GM23338 (cell line): ENCODE measurements around the gene MRTFA. TPM values are rescaled to one million over a fixed set of nuclear protein-coding genes. Genes with fewer than 3 reads are reported as not detected.

Experiments used
- ATAC-seq: fragments of 200-7000 bp; cut with Tn5 transposase; 3 replicates; pipeline ENCODE4 v1.9.1; 2020
- DNase-seq: peaks from one replicate; pipeline ENCODE4 v3.0.0-alpha.2; 2015; ENCODE audit warnings: low spot score
- H2AFZ ChIP-seq: fragments of 200-600 bp; sonication (generic); 2 replicates; pipeline ENCODE4 v1.8.0; 2016; ENCODE audit warnings: antibody characterized with exemption, mild to moderate bottlenecking, moderate library complexity
- H3F3A ChIP-seq: fragments of 200-600 bp; sonication (generic); replicated peaks from 2 replicates; pipeline ENCODE4 v1.8.0; 2017; ENCODE audit warnings: antibody characterized with exemption, mixed run types, low read depth
- H3K27ac ChIP-seq: fragments of 200-600 bp; sonication (generic); 2 replicates; pipeline ENCODE4 v1.6.1; 2016; ENCODE audit warnings: low read depth
- H3K27me3 ChIP-seq: fragments of 200-600 bp; sonication (generic); 2 replicates; pipeline ENCODE4 v1.8.0; 2016; ENCODE audit warnings: mild to moderate bottlenecking, mixed run types, moderate library complexity; ENCODE audit not compliant: insufficient read depth
- H3K36me3 ChIP-seq: fragments of 200-600 bp; sonication (generic); 2 replicates; pipeline ENCODE4 v1.8.0; 2016; ENCODE audit warnings: mild to moderate bottlenecking; ENCODE audit not compliant: insufficient read depth
- H3K4me1 ChIP-seq: fragments of 200-600 bp; sonication (generic); 2 replicates; pipeline ENCODE4 v1.8.0; 2016; ENCODE audit warnings: mild to moderate bottlenecking, moderate library complexity; ENCODE audit not compliant: insufficient read depth
- H3K4me2 ChIP-seq: fragments of 200-600 bp; sonication (generic); 2 replicates; pipeline ENCODE4 v1.7.1; 2017; ENCODE audit warnings: mixed run types
- H3K4me3 ChIP-seq: fragments of 200-600 bp; sonication (generic); 2 replicates; pipeline ENCODE4 v1.6.1; 2016; ENCODE audit warnings: mixed run types
- H3K79me2 ChIP-seq: fragments of 200-600 bp; sonication (generic); replicated peaks from 2 replicates; pipeline ENCODE4 v1.8.0; 2017; ENCODE audit warnings: mild to moderate bottlenecking; ENCODE audit not compliant: insufficient read depth
- H3K9me2 ChIP-seq: fragments of 200-600 bp; sonication (generic); 2 replicates; pipeline ENCODE4 v1.8.0; 2017; ENCODE audit not compliant: insufficient read depth
- H4K20me1 ChIP-seq: fragments of 200-600 bp; sonication (generic); replicated peaks from 2 replicates; pipeline ENCODE4 v1.8.0; 2017; ENCODE audit warnings: mild to moderate bottlenecking; ENCODE audit not compliant: insufficient read depth
- H3K27ac Mint-ChIP-seq: 2 replicates; pipeline ENCODE4 v1.8.0; 2020; ENCODE audit warnings: inconsistent platforms, mild to moderate bottlenecking, moderate library complexity, mixed read lengths
- H3K27me3 Mint-ChIP-seq: 3 replicates; pipeline ENCODE4 v1.8.0; 2022; ENCODE audit warnings: low read depth, mild to moderate bottlenecking, moderate library complexity, mixed read lengths, inconsistent platforms; ENCODE audit not compliant: insufficient read depth, poor library complexity
- H3K36me3 Mint-ChIP-seq: 3 replicates; pipeline ENCODE4 v1.8.0; 2021; ENCODE audit warnings: low read depth, mild to moderate bottlenecking, inconsistent platforms, moderate library complexity, mixed read lengths
- H3K4me1 Mint-ChIP-seq: 3 replicates; pipeline ENCODE4 v1.8.0; 2020; ENCODE audit warnings: mild to moderate bottlenecking, inconsistent platforms, mixed read lengths
- H3K4me3 Mint-ChIP-seq: 3 replicates; pipeline ENCODE4 v1.8.0; 2021; ENCODE audit warnings: moderate library complexity, mild to moderate bottlenecking, inconsistent platforms, mixed read lengths
- H3K9me3 Mint-ChIP-seq: 3 replicates; pipeline ENCODE4 v1.8.0; 2020; ENCODE audit warnings: moderate library complexity, mild to moderate bottlenecking, inconsistent platforms, mixed read lengths
- CREB1 ChIP-seq: fragments of 250-450 bp; sonication (Bioruptor Pico); IDR thresholded peaks from 2 replicates; pipeline ENCODE4 v1.5.0; 2020; ENCODE audit warnings: low read depth, mild to moderate bottlenecking, moderate library complexity
- CTCF ChIP-seq, 2 experiments: fragments of 200-600 bp in 1 of 2; sonication (generic) in 1 of 2; conservative IDR thresholded peaks; 2 replicates each; pipeline versions ENCODE4 v1.5.1 to v1.6.1; 2016 to 2017; ENCODE audit warnings: antibody characterized with exemption in 2 of 2, low read depth in 2 of 2, mild to moderate bottlenecking in 2 of 2, moderate library complexity in 1 of 2
- EZH2 ChIP-seq: fragments of 200-600 bp; sonication (generic); IDR thresholded peaks from one replicate; pipeline ENCODE4 v1.8.0; 2017; ENCODE audit warnings: antibody characterized with exemption, mild to moderate bottlenecking, low read depth; ENCODE audit not compliant: unreplicated experiment
- JUNB ChIP-seq: IDR thresholded peaks from one replicate; pipeline ENCODE4 v1.6.1; 2016; ENCODE audit warnings: antibody characterized with exemption; ENCODE audit not compliant: unreplicated experiment
- NANOG ChIP-seq: IDR thresholded peaks from 2 replicates; pipeline ENCODE4 v1.6.1; 2016; ENCODE audit warnings: antibody characterized with exemption, borderline replicate concordance
- POLR2AphosphoS5 ChIP-seq: IDR thresholded peaks from 2 replicates; pipeline ENCODE4 v1.6.1; 2016; ENCODE audit warnings: antibody characterized with exemption, low read depth
- STAT1 ChIP-seq: IDR thresholded peaks from one replicate; pipeline ENCODE4 v1.6.1; 2016; ENCODE audit warnings: antibody characterized with exemption; ENCODE audit not compliant: unreplicated experiment
- ZNF114 ChIP-seq: fragments of 250-450 bp; sonication (Bioruptor Pico); IDR thresholded peaks from 2 replicates; pipeline ENCODE4 v1.5.0; 2020; ENCODE audit warnings: mild to moderate bottlenecking, moderate library complexity
- ZNF331 ChIP-seq: fragments of 250-450 bp; sonication (Bioruptor Pico); IDR thresholded peaks from 2 replicates; pipeline ENCODE4 v1.5.0; 2020; ENCODE audit warnings: low read depth, mild to moderate bottlenecking, moderate library complexity
- polyA plus RNA-seq: library from polyadenylated mRNA; unstranded; fragments of >200 nt; fragmentation: Nextera tagmentation; extraction: Ambion mirVana; gene quantifications from 2 replicates; pipeline ENCODE4 v1.2.1, GENCODE V29; 2016
- total RNA-seq: library from RNA; depleted of rRNA; stranded (reverse); fragments of >200 nt; shearing (Covaris generic); gene quantifications from 2 replicates; pipeline ENCODE4 v1.2.3, GENCODE V29; 2014
- TF ChIP-seq, protein P1 (sequence below): IDR thresholded peaks from 2 replicates; pipeline ENCODE4 v1.6.1; 2016; ENCODE audit warnings: antibody characterized with exemption
- TF ChIP-seq, protein P2 (sequence below): fragments of 250-450 bp; sonication (Bioruptor Pico); IDR thresholded peaks from 2 replicates; pipeline ENCODE4 v1.5.0; 2020; ENCODE audit warnings: mild to moderate bottlenecking, moderate library complexity

Gene MRTFA
- total and polyA plus RNA-seq, 2 experiments from 2014 or later: 18.1 to 92.4 TPM

GRCh38 chr22:40648386-40648785, 11.9 kb upstream of the MRTFA start:
- 0 out of 2 replicates have a peak, but pooled peaks cover 4% of the 10 kb centered on the region for H3F3A ChIP-seq
- Mint-ChIP-seq H3K4me3 (no peak overlapping the region), H3K36me3 (no peaks in the 10 kb centered on the region), H3K4me1 (peaks cover 5% of the 10 kb centered on the region), H3K27ac (no peak overlapping the region), H3K9me3 (no peaks in the 10 kb centered on the region), H3K27me3 (peaks cover 12% of the 10 kb centered on the region)
- H3K27me3 ChIP-seq: no peaks in the 10 kb centered on the region
- TF ChIP-seq, protein P1, sequence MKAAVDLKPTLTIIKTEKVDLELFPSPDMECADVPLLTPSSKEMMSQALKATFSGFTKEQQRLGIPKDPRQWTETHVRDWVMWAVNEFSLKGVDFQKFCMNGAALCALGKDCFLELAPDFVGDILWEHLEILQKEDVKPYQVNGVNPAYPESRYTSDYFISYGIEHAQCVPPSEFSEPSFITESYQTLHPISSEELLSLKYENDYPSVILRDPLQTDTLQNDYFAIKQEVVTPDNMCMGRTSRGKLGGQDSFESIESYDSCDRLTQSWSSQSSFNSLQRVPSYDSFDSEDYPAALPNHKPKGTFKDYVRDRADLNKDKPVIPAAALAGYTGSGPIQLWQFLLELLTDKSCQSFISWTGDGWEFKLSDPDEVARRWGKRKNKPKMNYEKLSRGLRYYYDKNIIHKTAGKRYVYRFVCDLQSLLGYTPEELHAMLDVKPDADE: no peak
- TF ChIP-seq, protein P2, sequence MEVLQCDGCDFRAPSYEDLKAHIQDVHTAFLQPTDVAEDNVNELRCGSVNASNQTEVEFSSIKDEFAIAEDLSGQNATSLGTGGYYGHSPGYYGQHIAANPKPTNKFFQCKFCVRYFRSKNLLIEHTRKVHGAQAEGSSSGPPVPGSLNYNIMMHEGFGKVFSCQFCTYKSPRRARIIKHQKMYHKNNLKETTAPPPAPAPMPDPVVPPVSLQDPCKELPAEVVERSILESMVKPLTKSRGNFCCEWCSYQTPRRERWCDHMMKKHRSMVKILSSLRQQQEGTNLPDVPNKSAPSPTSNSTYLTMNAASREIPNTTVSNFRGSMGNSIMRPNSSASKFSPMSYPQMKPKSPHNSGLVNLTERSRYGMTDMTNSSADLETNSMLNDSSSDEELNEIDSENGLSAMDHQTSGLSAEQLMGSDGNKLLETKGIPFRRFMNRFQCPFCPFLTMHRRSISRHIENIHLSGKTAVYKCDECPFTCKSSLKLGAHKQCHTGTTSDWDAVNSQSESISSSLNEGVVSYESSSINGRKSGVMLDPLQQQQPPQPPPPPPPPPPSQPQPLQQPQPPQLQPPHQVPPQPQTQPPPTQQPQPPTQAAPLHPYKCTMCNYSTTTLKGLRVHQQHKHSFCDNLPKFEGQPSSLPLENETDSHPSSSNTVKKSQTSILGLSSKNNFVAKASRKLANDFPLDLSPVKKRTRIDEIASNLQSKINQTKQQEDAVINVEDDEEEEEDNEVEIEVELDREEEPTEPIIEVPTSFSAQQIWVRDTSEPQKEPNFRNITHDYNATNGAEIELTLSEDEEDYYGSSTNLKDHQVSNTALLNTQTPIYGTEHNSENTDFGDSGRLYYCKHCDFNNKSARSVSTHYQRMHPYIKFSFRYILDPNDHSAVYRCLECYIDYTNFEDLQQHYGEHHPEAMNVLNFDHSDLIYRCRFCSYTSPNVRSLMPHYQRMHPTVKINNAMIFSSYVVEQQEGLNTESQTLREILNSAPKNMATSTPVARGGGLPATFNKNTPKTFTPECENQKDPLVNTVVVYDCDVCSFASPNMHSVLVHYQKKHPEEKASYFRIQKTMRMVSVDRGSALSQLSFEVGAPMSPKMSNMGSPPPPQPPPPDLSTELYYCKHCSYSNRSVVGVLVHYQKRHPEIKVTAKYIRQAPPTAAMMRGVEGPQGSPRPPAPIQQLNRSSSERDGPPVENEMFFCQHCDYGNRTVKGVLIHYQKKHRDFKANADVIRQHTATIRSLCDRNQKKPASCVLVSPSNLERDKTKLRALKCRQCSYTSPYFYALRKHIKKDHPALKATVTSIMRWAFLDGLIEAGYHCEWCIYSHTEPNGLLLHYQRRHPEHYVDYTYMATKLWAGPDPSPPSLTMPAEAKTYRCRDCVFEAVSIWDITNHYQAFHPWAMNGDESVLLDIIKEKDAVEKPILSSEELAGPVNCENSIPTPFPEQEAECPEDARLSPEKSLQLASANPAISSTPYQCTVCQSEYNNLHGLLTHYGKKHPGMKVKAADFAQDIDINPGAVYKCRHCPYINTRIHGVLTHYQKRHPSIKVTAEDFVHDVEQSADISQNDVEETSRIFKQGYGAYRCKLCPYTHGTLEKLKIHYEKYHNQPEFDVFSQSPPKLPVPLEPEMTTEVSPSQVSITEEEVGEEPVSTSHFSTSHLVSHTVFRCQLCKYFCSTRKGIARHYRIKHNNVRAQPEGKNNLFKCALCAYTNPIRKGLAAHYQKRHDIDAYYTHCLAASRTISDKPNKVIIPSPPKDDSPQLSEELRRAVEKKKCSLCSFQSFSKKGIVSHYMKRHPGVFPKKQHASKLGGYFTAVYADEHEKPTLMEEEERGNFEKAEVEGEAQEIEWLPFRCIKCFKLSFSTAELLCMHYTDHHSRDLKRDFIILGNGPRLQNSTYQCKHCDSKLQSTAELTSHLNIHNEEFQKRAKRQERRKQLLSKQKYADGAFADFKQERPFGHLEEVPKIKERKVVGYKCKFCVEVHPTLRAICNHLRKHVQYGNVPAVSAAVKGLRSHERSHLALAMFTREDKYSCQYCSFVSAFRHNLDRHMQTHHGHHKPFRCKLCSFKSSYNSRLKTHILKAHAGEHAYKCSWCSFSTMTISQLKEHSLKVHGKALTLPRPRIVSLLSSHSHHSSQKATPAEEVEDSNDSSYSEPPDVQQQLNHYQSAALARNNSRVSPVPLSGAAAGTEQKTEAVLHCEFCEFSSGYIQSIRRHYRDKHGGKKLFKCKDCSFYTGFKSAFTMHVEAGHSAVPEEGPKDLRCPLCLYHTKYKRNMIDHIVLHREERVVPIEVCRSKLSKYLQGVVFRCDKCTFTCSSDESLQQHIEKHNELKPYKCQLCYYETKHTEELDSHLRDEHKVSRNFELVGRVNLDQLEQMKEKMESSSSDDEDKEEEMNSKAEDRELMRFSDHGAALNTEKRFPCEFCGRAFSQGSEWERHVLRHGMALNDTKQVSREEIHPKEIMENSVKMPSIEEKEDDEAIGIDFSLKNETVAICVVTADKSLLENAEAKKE (CRISPR knock-in tag): no peak
- TF ChIP-seq CREB1 (CRISPR knock-in tag) (no peak), ZNF331 (no peak), CTCF (conservative IDR thresholded peaks at IDR 0.05; ENCODE audit: low read depth in 2 of 2) (no peak), EZH2 (no peak), NANOG (no peak), POLR2AphosphoS5 (no peak), ZNF114 (no peak), JUNB (no peak), STAT1 (no peak)
- no peak overlapping the region for H2AFZ ChIP-seq
- no peak overlapping the region for H3K4me3 ChIP-seq
- H3K4me1 ChIP-seq: no peaks in the 10 kb centered on the region
- no peaks in the 10 kb centered on the region for H3K79me2 ChIP-seq
- H3K4me2 ChIP-seq: no peak overlapping the region
- ATAC-seq (no peak), DNase-seq (no peak)
- no peaks in the 10 kb centered on the region for H3K9me2 ChIP-seq
- H3K36me3 ChIP-seq: no peaks in the 10 kb centered on the region
- H3K27ac ChIP-seq: no peak overlapping the region
- no peaks in the 10 kb centered on the region for H4K20me1 ChIP-seq
